Erythroblast (primary cell): Measurements from ENCODE around the gene TMEM222.
"Not testable (repeated sequence)": the region's sequence is repeated elsewhere in the genome, so short reads cannot be mapped to it uniquely, and the experiment has no call there.

ENCODE experiments used
- DNase-seq, 2 experiments: peaks; one replicate each; lab custom pipeline; 2025; lab: John Stamatoyannopoulos, UW
- GATA1 ChIP-seq: IDR thresholded peaks from 2 replicates; pipeline ENCODE4 v1.6.1; 2011; ENCODE audit warnings: low read depth, mild to moderate bottlenecking, control low read depth, low read length, moderate library complexity
- POLR2A ChIP-seq: IDR thresholded peaks from 2 replicates; pipeline ENCODE4 v1.6.1; 2011; ENCODE audit warnings: mild to moderate bottlenecking, low read length

TMEM222 gene

GRCh38 chr1:27379564-27380122 lies 57.7 kb downstream of the TMEM222 start:
- no peak for TF ChIP-seq GATA1
- no peak for TF ChIP-seq POLR2A

DNA sequence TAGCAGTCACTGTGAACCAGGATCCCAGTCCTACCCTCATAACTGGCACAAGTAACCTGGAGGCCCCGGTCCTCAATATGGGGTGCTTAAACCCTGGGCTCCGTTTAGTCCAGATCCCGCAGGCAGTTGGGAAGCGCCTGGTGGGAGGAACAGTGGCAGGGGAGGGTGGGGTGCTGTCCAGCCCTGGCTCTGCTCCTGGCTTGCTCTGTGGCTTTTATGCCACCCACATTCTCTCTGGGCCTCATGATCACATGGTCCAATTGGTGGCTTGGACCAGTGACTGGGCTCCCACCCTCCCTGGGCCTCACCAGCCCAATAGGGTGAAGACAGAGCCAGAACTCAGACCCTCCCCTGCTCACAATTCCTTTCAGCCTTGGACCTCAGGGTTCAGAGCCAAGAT lies 58.3 kb downstream of the TMEM222 start:
- DNase-seq = no peak
- TF ChIP-seq POLR2A (no peak), GATA1 (no peak)

More at GRCh38 chr1:27379564-27380122, 57.7 kb downstream of the TMEM222 start:
- no peak for DNase-seq

GRCh38 chr1:27380766-27381733 lies 59.1 kb downstream of the TMEM222 start:
- no peak for TF ChIP-seq GATA1
- no peak for TF ChIP-seq POLR2A

GRCh38 chr1:27381969-27382762 lies 60.2 kb downstream of the TMEM222 start:
- DNase-seq = no peak
- TF ChIP-seq POLR2A (no peak), GATA1 (no peak)

More at GRCh38 chr1:27380766-27381733, 59.1 kb downstream of the TMEM222 start:
- DNase-seq = no peak

DNA sequence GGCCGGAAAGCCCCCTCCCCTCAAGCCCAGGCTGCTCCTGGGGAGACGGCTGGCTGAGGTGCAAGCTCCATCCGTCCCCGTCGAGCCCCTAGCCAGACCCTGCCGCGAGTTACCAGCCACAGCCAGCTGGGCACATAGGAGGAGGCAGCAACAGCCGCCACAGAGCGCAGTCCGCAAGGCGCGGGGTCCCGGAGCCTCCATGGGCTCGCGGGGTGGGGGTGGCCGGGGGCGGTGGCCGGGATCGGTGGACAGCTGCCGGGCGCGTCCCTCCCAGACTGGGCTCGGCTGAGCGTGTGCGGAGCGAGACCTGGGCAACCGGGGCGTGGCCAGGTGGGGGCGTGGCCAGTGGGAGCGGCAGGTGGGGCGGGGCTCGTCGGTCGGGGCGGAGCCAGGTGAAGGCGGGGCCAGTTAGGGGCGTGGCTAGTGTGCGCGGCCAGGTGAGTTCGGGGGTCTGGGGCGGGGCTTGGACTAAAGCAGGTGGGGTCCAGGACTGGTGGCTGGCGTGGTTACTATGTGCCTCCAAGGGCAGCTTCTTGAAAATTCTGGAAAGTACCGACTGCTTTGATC lies 61.2 kb downstream of the TMEM222 start, which contains the start of gene CD164L2:
Gene CD164L2, minus strand, starts transcription at position 295 of the 567 bp plus-strand sequence. Its CDS starts 94 bp downstream, at position 201.
- DNase-seq = peak in 1 of 2 experiments; percentile 57
- TF ChIP-seq GATA1 = no peak
- no peak for TF ChIP-seq POLR2A

- DNase-seq = no peak
- TF ChIP-seq GATA1 = no peak
These were observed 61.7 kb downstream of the TMEM222 start for GRCh38 chr1:27383661-27384060.

DNA sequence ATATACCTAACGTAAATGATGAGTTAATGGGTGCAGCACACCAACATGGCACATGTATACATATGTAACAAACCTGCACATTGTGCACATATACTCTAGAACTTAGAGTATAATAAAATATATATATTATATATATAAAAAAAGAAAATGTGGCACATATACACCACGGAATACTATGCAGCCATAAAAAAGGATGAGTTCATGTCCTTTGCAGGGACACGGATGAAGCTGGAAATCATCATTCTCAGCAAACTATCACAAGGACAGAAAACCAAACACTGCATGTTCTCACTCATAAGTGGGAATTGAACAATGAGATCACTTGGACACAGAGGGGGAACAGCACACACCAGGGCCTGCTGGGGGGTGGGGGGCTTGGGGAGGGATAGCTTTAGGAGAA lies 62.8 kb downstream of the TMEM222 start:
- DNase-seq = not testable (repeated sequence)
